GM12891 (cell line): Measurements from ENCODE around the gene TMEM132D.

Source experiments
- DNase-seq: peaks from one replicate; pipeline ENCODE4 v3.0.0; 2011; ENCODE audit warnings: low spot score; ENCODE audit not compliant: insufficient read length
- FAIRE-seq: peaks from 2 replicates; lab custom pipeline; 2011; peaks lifted over from hg19 to GRCh38; lab: Jason Lieb, UNC
- PAX5 ChIP-seq: IDR thresholded peaks from 2 replicates; pipeline ENCODE4 v1.6.1; 2011; ENCODE audit warnings: low read length, moderate library complexity, mild to moderate bottlenecking; ENCODE audit not compliant: insufficient read depth, severe bottlenecking
- POLR2A ChIP-seq: IDR thresholded peaks from 2 replicates; pipeline ENCODE4 v1.6.1; 2011; ENCODE audit warnings: low read depth, low read length, control low read depth
- POLR2AphosphoS5 ChIP-seq: IDR thresholded peaks from 2 replicates; pipeline ENCODE4 v1.6.1; 2011; ENCODE audit warnings: low read depth, low read length, control low read depth
- POU2F2 ChIP-seq: IDR thresholded peaks from 2 replicates; pipeline ENCODE4 v1.6.1; 2011; ENCODE audit warnings: low read depth, mild to moderate bottlenecking, control low read depth, low read length, moderate library complexity
- SPI1 ChIP-seq: IDR thresholded peaks from 2 replicates; pipeline ENCODE4 v1.6.1; 2011; ENCODE audit warnings: low read depth, low read length, control low read depth
- TAF1 ChIP-seq: IDR thresholded peaks from 2 replicates; pipeline ENCODE4 v1.6.1; 2011; ENCODE audit warnings: low read depth, low read length, control low read depth

TMEM132D gene

GRCh38 chr12:129109174-129110001, 794.4 kb downstream of the TMEM132D start:
- no peak for DNase-seq
- no peak for FAIRE-seq
- TF ChIP-seq PAX5 (no peak), TAF1 (no peak), POLR2AphosphoS5 (no peak)

GRCh38 chr12:129106772-129107171, 797.1 kb downstream of the TMEM132D start:
- FAIRE-seq (no peak), DNase-seq (no peak)
- TF ChIP-seq POU2F2 (no peak), POLR2AphosphoS5 (no peak), TAF1 (no peak), POLR2A (no peak), SPI1 (no peak), PAX5 (no peak)

- FAIRE-seq (no peak), DNase-seq (no peak)
- TF ChIP-seq POLR2AphosphoS5 (no peak), TAF1 (no peak), PAX5 (no peak)
Measured at GRCh38 chr12:129103231-129103630, 800.6 kb downstream of the TMEM132D start.

- no peak for DNase-seq
- no peak for TF ChIP-seq POLR2A
- no peak for TF ChIP-seq SPI1
- TF ChIP-seq POU2F2, result no peak
- TF ChIP-seq PAX5, result no peak
- no peak for TF ChIP-seq TAF1
- TF ChIP-seq POLR2AphosphoS5, result no peak
- FAIRE-seq, result no peak
Measured at GRCh38 chr12:129102233-129102632, 801.6 kb downstream of the TMEM132D start.

GRCh38 chr12:129101816-129102215, 802.0 kb downstream of the TMEM132D start:
- no peak for TF ChIP-seq POU2F2
- TF ChIP-seq TAF1, result no peak
- TF ChIP-seq POLR2A, result no peak
- FAIRE-seq (no peak), DNase-seq (no peak)

- TF ChIP-seq POLR2AphosphoS5 (no peak), POU2F2 (no peak), SPI1 (no peak), POLR2A (no peak), PAX5 (no peak), TAF1 (no peak)
- FAIRE-seq (no peak), DNase-seq (no peak)
Measured at GRCh38 chr12:129101404-129101803, 802.4 kb downstream of the TMEM132D start.

GRCh38 chr12:129097451-129097850, 806.4 kb downstream of the TMEM132D start:
- no peak for DNase-seq
- TF ChIP-seq TAF1, result no peak
- no peak for TF ChIP-seq POU2F2
- TF ChIP-seq POLR2AphosphoS5, result no peak
- no peak for TF ChIP-seq PAX5
- TF ChIP-seq SPI1, result no peak
- no peak for TF ChIP-seq POLR2A
- no peak for FAIRE-seq

- DNase-seq (no peak), FAIRE-seq (no peak)
Measured at GRCh38 chr12:129096968-129097367, 806.9 kb downstream of the TMEM132D start.

GRCh38 chr12:129096184-129096583, 807.6 kb downstream of the TMEM132D start:
- DNase-seq, result no peak
- TF ChIP-seq PAX5 (no peak), SPI1 (no peak), POLR2A (no peak), TAF1 (no peak), POLR2AphosphoS5 (no peak), POU2F2 (no peak)
- FAIRE-seq, result no peak

More at GRCh38 chr12:129096968-129097367, 806.9 kb downstream of the TMEM132D start:
- TF ChIP-seq POLR2AphosphoS5 (no peak), SPI1 (no peak), POLR2A (no peak), TAF1 (no peak), POU2F2 (no peak), PAX5 (no peak)

- TF ChIP-seq POLR2A, result no peak
- no peak for TF ChIP-seq POU2F2
- DNase-seq (no peak), FAIRE-seq (no peak)
Measured at GRCh38 chr12:129089576-129089975, 814.2 kb downstream of the TMEM132D start.
